GM18909 (cell line): ENCODE data around the gene CLDND2.

ENCODE experiments used
- ATAC-seq: cut with Tn5 transposase; IDR thresholded peaks from one replicate; pipeline ENCODE4 v1.9.1; 2021; ENCODE audit warnings: mild to moderate bottlenecking; ENCODE audit not compliant: unreplicated experiment, poor library complexity

CLDND2 gene

GRCh38 chr19:51386882-51387520 is 18.2 kb upstream of the CLDND2 start:
- ATAC-seq, result no peak

DNA sequence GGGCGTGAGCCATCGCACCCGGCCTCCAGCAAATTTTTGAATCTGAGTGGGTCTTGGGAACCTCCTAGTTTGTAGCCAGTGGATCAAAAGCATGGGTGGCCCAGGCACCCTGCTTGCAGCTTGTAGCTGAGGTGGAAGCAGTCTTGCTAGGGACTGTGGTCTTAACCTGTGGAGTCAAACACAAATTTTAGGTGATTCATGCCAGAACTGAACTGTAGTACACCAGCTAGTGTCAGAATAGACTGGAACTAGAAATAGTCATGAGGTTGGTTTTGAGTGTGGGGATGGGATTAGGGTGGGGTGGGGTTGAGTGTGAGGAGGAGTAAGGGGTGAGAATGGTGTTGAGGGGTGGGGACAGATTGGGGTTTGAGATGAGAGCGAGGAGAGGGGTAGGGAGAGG is 13.2 kb upstream of the CLDND2 start:
- ATAC-seq, result no peak

- no peak for ATAC-seq
Observed at GRCh38 chr19:51380379-51380778, 11.6 kb upstream of the CLDND2 start.

- ATAC-seq, result no peak
Observed at GRCh38 chr19:51377422-51377821, 8.6 kb upstream of the CLDND2 start.

- no peak for ATAC-seq
Observed at GRCh38 chr19:51375504-51376221, 6.9 kb upstream of the CLDND2 start.

GRCh38 chr19:51372649-51373504 is 4.1 kb upstream of the CLDND2 start, which contains the start of gene NKG7:
NKG7 (minus strand) TSS chr19:51372654; CDS start chr19:51372535, 119 bp downstream.
- ATAC-seq, result no peak

- no peak for ATAC-seq
Observed at GRCh38 chr19:51372021-51372648, 3.3 kb upstream of the CLDND2 start.

GRCh38 chr19:51371186-51371690 is 2.4 kb upstream of the CLDND2 start:
- ATAC-seq, result no peak

GRCh38 chr19:51370230-51370629 is 1.4 kb upstream of the CLDND2 start:
- no peak for ATAC-seq

- ATAC-seq, result peak; percentile 75
Observed at GRCh38 chr19:51367565-51368365, 1.0 kb downstream of the CLDND2 start.

GRCh38 chr19:51367255-51367564 is 1.6 kb downstream of the CLDND2 start:
- ATAC-seq, result no peak

GRCh38 chr19:51366389-51367254 is 2.2 kb downstream of the CLDND2 start:
- ATAC-seq, result peak; percentile 53

DNA sequence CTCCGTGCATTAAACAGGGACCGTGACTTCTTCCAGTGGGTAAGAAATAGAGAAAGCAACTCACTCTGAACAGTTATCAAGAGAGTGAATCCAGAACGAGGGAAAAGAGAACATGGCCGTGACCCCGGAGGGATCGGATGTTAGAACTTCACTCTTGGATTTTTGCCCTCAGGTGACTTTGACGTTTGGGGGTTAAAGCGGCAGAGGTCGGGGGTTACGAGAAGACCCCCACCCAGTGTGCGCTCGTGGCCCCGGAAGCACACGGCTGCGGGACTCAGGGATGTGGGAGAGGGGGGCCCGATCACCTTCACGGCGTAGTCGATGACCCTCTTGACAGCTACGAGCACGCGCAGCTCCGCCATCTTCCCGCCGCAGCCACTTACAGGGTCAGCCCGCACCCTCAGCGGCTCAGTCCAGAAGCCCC is 2.8 kb downstream of the CLDND2 start, which contains the start of gene ETFB:
TSS of gene ETFB (minus strand) at position 424 of the 424 bp plus-strand sequence. CDS start at position 362, 62 bp downstream.
- no peak for ATAC-seq

GRCh38 chr19:51365211-51365964 is 3.4 kb downstream of the CLDND2 start:
- ATAC-seq, result no peak

DNA sequence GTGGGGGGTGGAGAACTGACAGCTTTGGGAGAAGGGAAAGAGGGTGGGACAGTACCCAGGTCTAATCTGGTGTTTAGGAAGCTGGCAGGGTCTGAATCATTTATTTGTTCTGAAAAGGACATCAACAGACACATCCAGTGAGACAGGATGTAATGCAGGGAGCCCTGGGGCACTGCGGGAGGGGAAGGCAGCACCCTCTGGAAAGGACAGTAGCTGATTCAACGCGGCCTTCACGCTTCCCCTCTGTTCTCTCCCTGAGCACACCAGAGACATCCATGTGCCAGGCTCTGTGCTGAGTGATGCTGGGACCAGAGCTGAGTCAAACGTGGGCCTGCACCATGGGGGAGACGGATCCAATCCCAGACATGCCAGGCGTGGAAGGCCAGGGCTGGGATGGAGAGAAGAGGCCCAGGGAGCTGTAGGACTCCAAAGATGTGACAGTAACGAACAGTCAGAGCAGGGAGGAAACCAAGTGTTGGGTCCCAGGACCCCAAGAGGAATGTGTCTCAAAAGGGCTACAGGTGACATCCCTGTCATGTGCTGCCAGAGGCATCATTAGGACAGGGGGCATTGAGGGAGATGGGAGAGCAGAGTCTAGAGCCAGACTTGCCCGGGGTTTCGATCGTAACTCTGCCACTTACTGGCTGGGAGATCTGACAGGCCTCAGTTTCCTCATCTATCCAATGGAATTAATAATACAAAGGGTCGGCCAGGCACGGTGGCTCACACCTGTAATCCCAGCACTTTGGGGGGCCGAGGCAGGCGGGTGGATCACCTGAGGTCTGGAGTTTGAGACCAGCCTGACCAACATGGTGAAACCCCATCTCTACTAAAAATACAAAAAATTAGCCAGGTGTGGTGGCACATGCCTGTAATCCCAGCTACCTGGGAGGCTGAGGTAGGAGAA is 4.3 kb downstream of the CLDND2 start:
- ATAC-seq, result no peak

- no peak for ATAC-seq
Observed at GRCh38 chr19:51361239-51361638, 7.6 kb downstream of the CLDND2 start.

DNA sequence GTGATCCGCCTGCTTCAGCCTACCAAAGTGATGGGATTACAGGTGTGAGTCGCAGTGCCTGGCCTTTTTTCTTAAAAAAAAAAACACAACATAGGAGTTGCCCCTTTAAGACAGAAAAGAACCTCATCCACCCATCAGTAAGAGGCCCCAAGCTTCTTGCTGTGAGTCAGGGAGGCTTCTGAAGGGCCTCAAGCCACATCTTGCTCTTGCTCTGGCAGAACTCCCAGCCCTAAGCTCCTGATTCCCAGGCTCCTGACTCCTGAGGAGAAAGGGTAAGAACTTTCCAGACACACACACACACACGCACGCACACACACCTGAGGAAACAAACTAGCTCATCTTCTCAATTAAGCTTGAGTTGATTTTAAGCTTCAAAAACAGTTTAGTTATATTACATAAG is 9.5 kb downstream of the CLDND2 start:
- no peak for ATAC-seq
